Left lung (tissue), 10 donors: ENCODE measurements around the gene SLX4. TPM values are rescaled to one million over a fixed set of nuclear protein-coding genes. Genes with fewer than 3 reads are reported as not detected.

Experiments
- ATAC-seq: fragments of 200-7000 bp; cut with Tn5 transposase; one replicate; pipeline ENCODE4 v1.9.1; 2020; ENCODE audit warnings: moderate library complexity
- DNase-seq, 4 donors: peaks; one replicate each; pipeline ENCODE4 v3.0.0-alpha.2; 2013 to 2020
- H3K27ac ChIP-seq, 2 donors: fragments of 200-600 bp; sonication (generic) in 1 of 2; one replicate each; pipeline versions ENCODE4 v1.5.0 to v1.8.0; 2020 to 2021
- H3K27me3 ChIP-seq, 2 donors: fragments of 200-600 bp; sonication (generic) in 1 of 2; one replicate each; pipeline versions ENCODE4 v1.5.0 to v1.8.0; 2020 to 2021
- H3K36me3 ChIP-seq, 2 donors: fragments of 200-600 bp; sonication (generic) in 1 of 2; one replicate each; pipeline versions ENCODE4 v1.5.0 to v1.8.0; 2020 to 2021
- H3K4me1 ChIP-seq, 2 donors: fragments of 200-600 bp; one replicate each; pipeline ENCODE4 v1.8.0; 2021
- H3K4me3 ChIP-seq, 2 donors: fragments of 200-600 bp; sonication (generic) in 1 of 2; one replicate each; pipeline versions ENCODE4 v1.5.0 to v1.8.0; 2020 to 2021; ENCODE audit warnings: mild to moderate bottlenecking in 1 of 2
- H3K9me3 ChIP-seq, 2 donors: fragments of 200-600 bp; sonication (generic) in 1 of 2; one replicate each; pipeline versions ENCODE4 v1.5.0 to v1.8.0; 2020 to 2021
- CTCF ChIP-seq, 2 donors: fragments of 200-600 bp; sonication (generic) in 1 of 2; IDR thresholded peaks; one replicate each; pipeline versions ENCODE4 v1.5.0 to v1.8.0; 2021; ENCODE audit warnings: antibody characterized with exemption in 2 of 2
- intact Hi-C, 2 donors: fragments of 100-400 bp; cut with DNase I; formaldehyde crosslinking; loops; one replicate each; pipeline versions ENCODE4 v1.11.2 to v1.14.2; 2022
- polyA plus RNA-seq, 6 donors: library from polyadenylated mRNA; unstranded; fragments of 120-200 nt; gene quantifications; one replicate each; pipeline ENCODE4 v1.2.1, GENCODE V29; 2013; ENCODE audit not compliant: insufficient read length in 6 of 6
- total RNA-seq, 2 donors: library from RNA; stranded (reverse); fragmentation: NEBNext Ultra II Directional; extraction: Animal tissue kit (Norgen Biotek cat#: 25700); gene quantifications; one replicate each; pipeline ENCODE4 v1.2.1, GENCODE V29; 2021
- donor health status: DM: no; HTN: yes; CAD: no.
- donor health status: DM: no; HTN: no; CAD: no.

The SLX4 gene
- total and polyA plus RNA-seq, 8 donors = 6.7 to 8.1 (median 7.1) TPM

- Histone ChIP-seq H3K27ac (no peak overlapping the region), H3K36me3 (peaks cover 0 to 2% of the 10 kb centered on the region in 2 donors), H3K4me1 (no peaks in the 10 kb centered on the region), H3K4me3 (no peak overlapping the region), H3K27me3 (no peaks in the 10 kb centered on the region), H3K9me3 (peaks cover 0 to 19% of the 10 kb centered on the region in 2 donors)
- intact Hi-C loops = no loop called here
- no peak for TF ChIP-seq CTCF (IDR thresholded peaks at IDR 0.05)
- no peak for DNase-seq
- no peak for ATAC-seq
These were observed 41.6 kb downstream of the SLX4 start for GRCh38 chr16:3569851-3570250.

GRCh38 chr16:3566990-3567389 lies 44.4 kb downstream of the SLX4 start:
- intact Hi-C loops = no loop called here
- Histone ChIP-seq H3K4me1 (no peaks in the 10 kb centered on the region), H3K27ac (no peak overlapping the region), H3K9me3 (peaks cover 0 to 19% of the 10 kb centered on the region in 2 donors), H3K4me3 (no peak overlapping the region), H3K27me3 (no peaks in the 10 kb centered on the region), H3K36me3 (peaks cover 0 to 23% of the 10 kb centered on the region in 2 donors)
- TF ChIP-seq CTCF (IDR thresholded peaks at IDR 0.05) = no peak
- DNase-seq (peak in 1 of 4 donors; percentile 24), ATAC-seq (no peak)

- H3K36me3 ChIP-seq = peaks cover 0 to 23% of the 10 kb centered on the region in 2 donors
These were observed 46.6 kb downstream of the SLX4 start for GRCh38 chr16:3564889-3565141.

GRCh38 chr16:3564130-3564888 lies 47.1 kb downstream of the SLX4 start:
- ATAC-seq = no peak
- no peak overlapping the region for H3K4me3 ChIP-seq
- H3K36me3 ChIP-seq = peaks cover 0 to 23% of the 10 kb centered on the region in 2 donors
- H3K9me3 ChIP-seq = no peaks in the 10 kb centered on the region
- no peak for TF ChIP-seq CTCF (IDR thresholded peaks at IDR 0.05)
- H3K4me1 ChIP-seq = no peaks in the 10 kb centered on the region
- no peak overlapping the region for H3K27ac ChIP-seq
- peak in 1 of 4 donors; percentile 77 for DNase-seq
- intact Hi-C loops = no loop called here
- H3K27me3 ChIP-seq = no peaks in the 10 kb centered on the region

More at GRCh38 chr16:3564889-3565141, 46.6 kb downstream of the SLX4 start:
- H3K4me1 ChIP-seq = no peaks in the 10 kb centered on the region
- no peak for ATAC-seq
- TF ChIP-seq CTCF (IDR thresholded peaks at IDR 0.05) = no peak
- H3K27ac ChIP-seq = no peak overlapping the region
- H3K9me3 ChIP-seq = peaks cover 0 to 2% of the 10 kb centered on the region in 2 donors
- no peak overlapping the region for H3K4me3 ChIP-seq
- no peak for DNase-seq
- H3K27me3 ChIP-seq = no peaks in the 10 kb centered on the region
- intact Hi-C loops = no loop called here

GRCh38 chr16:3562914-3563480 lies 48.4 kb downstream of the SLX4 start:
- peak in 1 of 4 donors; percentile 73 for DNase-seq
- intact Hi-C loops = no loop called here
- TF ChIP-seq CTCF (IDR thresholded peaks at IDR 0.05) = no peak
- no peak overlapping the region for H3K27ac ChIP-seq
- peaks cover 0 to 23% of the 10 kb centered on the region in 2 donors for H3K36me3 ChIP-seq
- ATAC-seq = no peak
- H3K9me3 ChIP-seq = no peaks in the 10 kb centered on the region
- H3K4me3 ChIP-seq = no peak overlapping the region
- H3K4me1 ChIP-seq = no peaks in the 10 kb centered on the region
- H3K27me3 ChIP-seq = no peaks in the 10 kb centered on the region
